Stimulated activated naive B cell treated with anti-CD40 and anti-IgM and Interleukin-4, amounts not matched to agents 10 μg/mL and 1 μg/mL and 100 μg/mL, for 72 hours (primary cell): ENCODE measurements around the gene CYP46A1.

Experiments
- ATAC-seq, 2 donors: fragments of 150-1000 bp; cut with Tn5 transposase; replicated peaks; 2 replicates each; pipeline ENCODE4 v1.10.0; 2021; ENCODE audit warnings: moderate library complexity in 1 of 2
- DNase-seq: peaks from one replicate; pipeline ENCODE4 v3.0.0; 2021
- H3K27ac Mint-ChIP-seq: one replicate; pipeline ENCODE4 v1.8.0; 2022; ENCODE audit warnings: mild to moderate bottlenecking, mixed read lengths
- H3K27me3 Mint-ChIP-seq, 2 donors: one replicate each; pipeline ENCODE4 v1.8.0; 2022; ENCODE audit warnings: mixed read lengths in 2 of 2
- H3K36me3 Mint-ChIP-seq, 2 donors: one replicate each; pipeline ENCODE4 v1.8.0; 2022; ENCODE audit warnings: mixed read lengths in 2 of 2, mild to moderate bottlenecking in 1 of 2
- H3K4me1 Mint-ChIP-seq, 2 donors: one replicate each; pipeline ENCODE4 v1.8.0; 2022; ENCODE audit warnings: mixed read lengths in 2 of 2, mild to moderate bottlenecking in 1 of 2
- H3K4me3 Mint-ChIP-seq, 2 donors: one replicate each; pipeline ENCODE4 v1.8.0; 2022; ENCODE audit warnings: mild to moderate bottlenecking in 2 of 2, mixed read lengths in 2 of 2, moderate library complexity in 1 of 2
- H3K9me3 Mint-ChIP-seq, 2 donors: one replicate each; pipeline ENCODE4 v1.8.0; 2022; ENCODE audit warnings: mixed read lengths in 2 of 2, mild to moderate bottlenecking in 1 of 2

CYP46A1 gene

GRCh38 chr14:99725774-99726537 is 41.9 kb downstream of the CYP46A1 start:
- Mint-ChIP-seq H3K4me1 (peaks cover 0 to 4% of the 10 kb centered on the region in 2 donors), H3K9me3 (no peaks in the 10 kb centered on the region), H3K4me3 (no peak overlapping the region), H3K27me3 (peaks cover 67 to 86% of the 10 kb centered on the region in 2 donors), H3K36me3 (no peaks in the 10 kb centered on the region), H3K27ac (no peak overlapping the region)
- DNase-seq (no peak), ATAC-seq (no peak)

- Mint-ChIP-seq H3K4me3 (peak overlapping the region in 1 of 2 donors; percentile 5), H3K27ac (no peak overlapping the region), H3K9me3 (no peaks in the 10 kb centered on the region), H3K27me3 (peaks cover 71 to 86% of the 10 kb centered on the region in 2 donors), H3K4me1 (peaks cover 0 to 4% of the 10 kb centered on the region in 2 donors), H3K36me3 (no peaks in the 10 kb centered on the region)
- ATAC-seq (no peak), DNase-seq (no peak)
Measured at GRCh38 chr14:99726538-99727095, 42.5 kb downstream of the CYP46A1 start.

- no peaks in the 10 kb centered on the region for H3K36me3 Mint-ChIP-seq
Measured at GRCh38 chr14:99727096-99727870, 43.2 kb downstream of the CYP46A1 start.

GRCh38 chr14:99728231-99728920 is 44.3 kb downstream of the CYP46A1 start:
- H3K27me3 Mint-ChIP-seq: peaks cover 76 to 90% of the 10 kb centered on the region in 2 donors
- no peak overlapping the region for H3K4me3 Mint-ChIP-seq
- DNase-seq: no peak
- H3K9me3 Mint-ChIP-seq: no peaks in the 10 kb centered on the region
- no peak overlapping the region for H3K27ac Mint-ChIP-seq
- ATAC-seq: no peak
- no peaks in the 10 kb centered on the region for H3K36me3 Mint-ChIP-seq
- H3K4me1 Mint-ChIP-seq: peaks cover 0 to 4% of the 10 kb centered on the region in 2 donors

More at GRCh38 chr14:99727096-99727870, 43.2 kb downstream of the CYP46A1 start:
- DNase-seq (no peak), ATAC-seq (no peak)
- no peak overlapping the region for H3K4me3 Mint-ChIP-seq
- peaks cover 71 to 90% of the 10 kb centered on the region in 2 donors for H3K27me3 Mint-ChIP-seq
- no peak overlapping the region for H3K27ac Mint-ChIP-seq
- H3K9me3 Mint-ChIP-seq: no peaks in the 10 kb centered on the region
- H3K4me1 Mint-ChIP-seq: peaks cover 0 to 4% of the 10 kb centered on the region in 2 donors

- Mint-ChIP-seq H3K36me3 (no peaks in the 10 kb centered on the region), H3K27ac (no peak overlapping the region), H3K27me3 (peaks cover 77 to 90% of the 10 kb centered on the region in 2 donors), H3K4me3 (no peak overlapping the region), H3K9me3 (no peaks in the 10 kb centered on the region), H3K4me1 (peaks cover 0 to 4% of the 10 kb centered on the region in 2 donors)
- ATAC-seq (no peak), DNase-seq (no peak)
Measured at GRCh38 chr14:99728981-99729451, 44.9 kb downstream of the CYP46A1 start.

- ATAC-seq (peak; percentile 75 to 82), DNase-seq (peak; percentile 50)
- H3K9me3 Mint-ChIP-seq: no peaks in the 10 kb centered on the region
- H3K4me3 Mint-ChIP-seq: peak overlapping the region in 1 of 2 donors; percentile 26
- H3K4me1 Mint-ChIP-seq: peaks cover 0 to 4% of the 10 kb centered on the region in 2 donors
- no peak overlapping the region for H3K27ac Mint-ChIP-seq
- no peaks in the 10 kb centered on the region for H3K36me3 Mint-ChIP-seq
- peaks cover 72 to 86% of the 10 kb centered on the region in 2 donors for H3K27me3 Mint-ChIP-seq
Measured at GRCh38 chr14:99729991-99730875, 46.1 kb downstream of the CYP46A1 start.

GRCh38 chr14:99730876-99731546 is 46.9 kb downstream of the CYP46A1 start:
- Mint-ChIP-seq H3K27ac (no peak overlapping the region), H3K27me3 (peaks cover 72 to 86% of the 10 kb centered on the region in 2 donors), H3K4me1 (peaks cover 0 to 4% of the 10 kb centered on the region in 2 donors), H3K4me3 (peak overlapping the region in 1 of 2 donors; percentile 26), H3K36me3 (no peaks in the 10 kb centered on the region), H3K9me3 (no peaks in the 10 kb centered on the region)
- ATAC-seq (no peak), DNase-seq (no peak)

- H3K4me3 Mint-ChIP-seq: no peak overlapping the region
Measured at GRCh38 chr14:99731547-99732435, 47.7 kb downstream of the CYP46A1 start.

GRCh38 chr14:99732436-99733210 is 48.5 kb downstream of the CYP46A1 start:
- DNase-seq: no peak
- no peaks in the 10 kb centered on the region for H3K9me3 Mint-ChIP-seq
- H3K4me1 Mint-ChIP-seq: peaks cover 0 to 5% of the 10 kb centered on the region in 2 donors
- H3K27ac Mint-ChIP-seq: no peak overlapping the region
- no peak overlapping the region for H3K4me3 Mint-ChIP-seq
- no peaks in the 10 kb centered on the region for H3K36me3 Mint-ChIP-seq
- peaks cover 67 to 85% of the 10 kb centered on the region in 2 donors for H3K27me3 Mint-ChIP-seq
- ATAC-seq: no peak

More at GRCh38 chr14:99731547-99732435, 47.7 kb downstream of the CYP46A1 start:
- Mint-ChIP-seq H3K4me1 (peaks cover 0 to 2% of the 10 kb centered on the region in 2 donors), H3K9me3 (no peaks in the 10 kb centered on the region), H3K27ac (no peak overlapping the region), H3K27me3 (peaks cover 68 to 85% of the 10 kb centered on the region in 2 donors), H3K36me3 (no peaks in the 10 kb centered on the region)
- DNase-seq: no peak
- ATAC-seq: no peak

GRCh38 chr14:99733211-99733539 is 49.1 kb downstream of the CYP46A1 start:
- no peak overlapping the region for H3K27ac Mint-ChIP-seq
- DNase-seq (no peak), ATAC-seq (no peak)
- peaks cover 63 to 80% of the 10 kb centered on the region in 2 donors for H3K27me3 Mint-ChIP-seq
- H3K4me1 Mint-ChIP-seq: peaks cover 0 to 5% of the 10 kb centered on the region in 2 donors
- H3K4me3 Mint-ChIP-seq: no peak overlapping the region
- no peaks in the 10 kb centered on the region for H3K36me3 Mint-ChIP-seq
- H3K9me3 Mint-ChIP-seq: no peaks in the 10 kb centered on the region

GRCh38 chr14:99733540-99734405 is 49.7 kb downstream of the CYP46A1 start:
- H3K4me1 Mint-ChIP-seq: peaks cover 0 to 5% of the 10 kb centered on the region in 2 donors
- peaks cover 60 to 77% of the 10 kb centered on the region in 2 donors for H3K27me3 Mint-ChIP-seq
- no peaks in the 10 kb centered on the region for H3K9me3 Mint-ChIP-seq
- H3K4me3 Mint-ChIP-seq: no peak overlapping the region
- DNase-seq (no peak), ATAC-seq (no peak)
- H3K36me3 Mint-ChIP-seq: no peaks in the 10 kb centered on the region
- H3K27ac Mint-ChIP-seq: no peak overlapping the region
